HCT116 (cell line): ENCODE measurements around the gene GRIK4.

Experiments
- CTCF ChIP-seq, 3 experiments: fragments of 200-600 bp in 1 of 3; sonication (generic) in 1 of 3; IDR thresholded peaks in 2 of 3; conservative IDR thresholded peaks in 1 of 3; 2 replicates each; pipeline ENCODE4 v1.5.1; 2012 to 2017; ENCODE audit warnings: low read depth in 2 of 3, low read length in 2 of 3, antibody characterized with exemption in 1 of 3, borderline replicate concordance in 1 of 3, control low read depth in 1 of 3, mild to moderate bottlenecking in 1 of 3, mixed read lengths in 1 of 3, mixed run types in 1 of 3, moderate library complexity in 1 of 3; ENCODE audit not compliant: insufficient read depth in 1 of 3
- ELF1 ChIP-seq: IDR thresholded peaks from 2 replicates; pipeline ENCODE4 v1.6.1; 2012; ENCODE audit warnings: low read depth, borderline replicate concordance
- EZH2 ChIP-seq: fragments of 200-600 bp; sonication (generic); IDR thresholded peaks from 2 replicates; pipeline ENCODE4 v1.6.1; 2017; ENCODE audit warnings: antibody characterized with exemption, mixed run types
- MAX ChIP-seq: IDR thresholded peaks from 2 replicates; pipeline ENCODE4 v1.6.1; 2012
- POLR2A ChIP-seq: IDR thresholded peaks from 2 replicates; pipeline ENCODE4 v1.7.0; 2011; ENCODE audit warnings: borderline replicate concordance; ENCODE audit not compliant: insufficient read depth, insufficient read length; ENCODE audit errors: extremely low read depth
- POLR2AphosphoS5 ChIP-seq: IDR thresholded peaks from 2 replicates; pipeline ENCODE4 v1.6.1; 2011; ENCODE audit warnings: mild to moderate bottlenecking, low read depth, low read length, moderate library complexity
- RAD21 ChIP-seq: IDR thresholded peaks from 2 replicates; pipeline ENCODE4 v1.6.1; 2012; ENCODE audit warnings: low read depth, mild to moderate bottlenecking
- REST ChIP-seq: IDR thresholded peaks from 2 replicates; pipeline ENCODE4 v1.6.1; 2012; ENCODE audit warnings: low read depth
- SIN3A ChIP-seq: IDR thresholded peaks from 2 replicates; pipeline ENCODE4 v1.6.1; 2012; ENCODE audit warnings: low read depth
- SP1 ChIP-seq: IDR thresholded peaks from 2 replicates; pipeline ENCODE4 v1.6.1; 2012; ENCODE audit warnings: low read depth
- SRF ChIP-seq: IDR thresholded peaks from 2 replicates; pipeline ENCODE4 v1.6.1; 2012; ENCODE audit warnings: low read depth
- ZBTB33 ChIP-seq: IDR thresholded peaks from 2 replicates; pipeline ENCODE4 v1.6.1; 2011; ENCODE audit warnings: mild to moderate bottlenecking, low read length, moderate library complexity; ENCODE audit not compliant: insufficient replicate concordance; ENCODE audit errors: extremely low read depth
- ZFX ChIP-seq: fragments of 450-650 bp; IDR thresholded peaks from 2 replicates; pipeline ENCODE4 v1.6.1; 2017

GRCh38 chr11:120473503-120473902 is 38.0 kb upstream of the GRIK4 start:
- TF ChIP-seq CTCF (IDR thresholded peaks at IDR 0.05 in 2 of 3, conservative IDR thresholded peaks at IDR 0.05 in 1 of 3; ENCODE audit: borderline replicate concordance in 1 of 3, insufficient read depth in 1 of 3, low read depth in 2 of 3, low read length in 2 of 3): no peak
- no peak for TF ChIP-seq POLR2AphosphoS5
- no peak for TF ChIP-seq ELF1
- no peak for TF ChIP-seq POLR2A
- TF ChIP-seq RAD21: no peak
- TF ChIP-seq SIN3A: no peak
- TF ChIP-seq ZFX: no peak
- TF ChIP-seq SRF: no peak
- TF ChIP-seq MAX: no peak
- TF ChIP-seq SP1: no peak
- TF ChIP-seq REST: no peak
- no peak for TF ChIP-seq EZH2
- no peak for TF ChIP-seq ZBTB33
